ENCODE data around the gene DNAJA4. TPM values are rescaled to one million over a fixed set of nuclear protein-coding genes. Genes with fewer than 3 reads are reported as not detected.

Gene DNAJA4
- total RNA-seq, 1 donor from 2014 or later: 57.4 TPM

DNA sequence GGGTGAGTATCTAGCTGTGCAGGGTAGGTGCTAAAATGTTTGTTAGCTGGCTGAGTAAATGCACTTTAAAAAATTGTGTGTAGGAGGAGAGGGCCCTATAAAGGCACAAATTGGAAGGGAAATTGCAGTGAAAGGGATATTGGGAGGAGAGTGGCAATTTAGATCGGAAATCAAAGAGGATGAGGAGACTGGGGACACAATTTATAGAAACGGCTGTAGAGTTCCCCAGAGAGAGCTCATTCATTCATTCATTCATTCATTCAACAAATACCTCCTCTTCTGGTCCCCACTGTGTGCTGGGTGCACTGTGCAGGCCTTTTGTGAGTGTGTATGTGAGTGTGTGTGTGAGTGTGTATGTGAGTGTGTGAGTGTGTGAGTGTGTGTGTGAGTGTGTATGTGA is 2.4 kb downstream of the DNAJA4 start:
- Mint-ChIP-seq H3K4me1 (ENCODE audit: low read depth) (peaks cover 23% of the 10 kb centered on the region), H3K27ac (peak overlapping the region; percentile 16), H3K27me3 (ENCODE audit: low read depth) (no peaks in the 10 kb centered on the region), H3K4me3 (ENCODE audit: low read depth) (no peak overlapping the region), H3K36me3 (ENCODE audit: low read depth) (peaks cover 36% of the 10 kb centered on the region), H3K9me3 (no peaks in the 10 kb centered on the region)
- no peak for DNase-seq (ENCODE audit: low spot score)
- intact Hi-C loops (cut with micrococcal nuclease): no loop called here

DNA sequence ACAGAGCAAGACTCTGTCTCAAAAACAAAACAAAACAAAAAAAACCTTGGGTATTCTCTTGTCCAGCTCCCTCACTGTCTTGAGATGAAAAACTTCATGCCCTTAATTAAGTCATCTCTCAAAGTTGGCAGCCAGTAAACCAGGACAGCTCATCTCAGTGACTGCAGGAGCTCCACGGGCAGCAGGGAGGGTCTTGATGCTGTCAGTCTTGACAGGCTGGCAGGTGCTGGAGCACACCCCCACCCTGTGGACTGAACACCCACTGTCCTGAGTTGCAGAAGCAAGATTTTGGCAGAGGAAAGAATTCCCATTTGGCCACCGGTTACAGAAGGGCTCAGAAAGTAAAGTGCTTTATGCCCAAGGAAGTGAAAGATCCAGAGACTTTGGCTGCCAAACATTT is 8.0 kb downstream of the DNAJA4 start:
- no peak for DNase-seq (ENCODE audit: low spot score)
- Mint-ChIP-seq H3K4me3 (ENCODE audit: low read depth) (no peak overlapping the region), H3K4me1 (ENCODE audit: low read depth) (peaks cover 9% of the 10 kb centered on the region), H3K27me3 (ENCODE audit: low read depth) (no peaks in the 10 kb centered on the region), H3K27ac (no peak overlapping the region), H3K9me3 (no peaks in the 10 kb centered on the region), H3K36me3 (ENCODE audit: low read depth) (peaks cover 52% of the 10 kb centered on the region)
- intact Hi-C loops (cut with micrococcal nuclease): loop anchor here (10.0 kb wide), 1 partner anchor 222 kb away; no protein-coding TSS in a partner anchor

DNA sequence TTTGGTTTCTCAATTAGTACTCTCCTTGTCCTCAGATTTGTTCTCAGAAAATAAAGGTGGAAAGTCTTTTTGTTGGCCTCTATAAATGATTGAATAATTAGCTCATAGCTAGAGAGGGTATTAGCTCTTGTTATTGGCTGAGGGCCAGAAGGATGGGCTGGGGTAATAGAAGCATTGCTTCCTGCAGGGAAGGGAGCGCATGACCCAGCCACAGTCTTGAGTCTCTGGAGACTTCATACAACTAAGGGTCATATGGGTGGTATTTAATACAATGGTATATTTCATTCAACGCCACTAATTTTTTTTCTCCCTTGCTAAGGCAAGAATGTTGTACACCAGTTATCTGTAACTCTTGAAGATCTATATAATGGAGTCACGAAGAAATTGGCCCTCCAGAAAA is 8.4 kb downstream of the DNAJA4 start:
- Mint-ChIP-seq H3K27me3 (ENCODE audit: low read depth) (no peaks in the 10 kb centered on the region), H3K4me3 (ENCODE audit: low read depth) (no peak overlapping the region), H3K9me3 (no peaks in the 10 kb centered on the region), H3K27ac (no peak overlapping the region), H3K4me1 (ENCODE audit: low read depth) (peaks cover 7% of the 10 kb centered on the region), H3K36me3 (ENCODE audit: low read depth) (peaks cover 48% of the 10 kb centered on the region)
- DNase-seq (ENCODE audit: low spot score): no peak
- intact Hi-C loops (cut with micrococcal nuclease): loop anchor here (10.0 kb wide), 1 partner anchor 222 kb away; no protein-coding TSS in a partner anchor

DNA sequence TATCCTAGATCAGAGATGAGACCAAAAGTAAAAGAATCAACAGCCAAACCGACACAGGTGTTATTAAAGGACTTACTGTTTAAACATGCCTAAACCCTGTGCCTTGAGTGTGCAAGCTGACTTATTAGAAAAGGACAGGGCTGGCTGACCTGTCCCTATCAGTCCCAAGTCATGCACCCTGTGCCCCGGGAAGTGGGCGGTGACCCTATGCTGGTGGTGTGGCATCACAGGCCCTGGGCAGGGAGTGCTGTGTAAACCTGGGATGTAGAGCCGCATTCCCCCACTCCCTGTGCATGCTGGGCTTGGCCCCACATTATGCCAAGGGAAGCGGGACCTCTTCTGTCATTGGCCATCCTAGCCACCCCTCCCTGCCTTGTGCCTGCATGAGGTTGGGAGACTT is 10.6 kb downstream of the DNAJA4 start:
- Mint-ChIP-seq H3K36me3 (ENCODE audit: low read depth) (peaks cover 50% of the 10 kb centered on the region), H3K27me3 (ENCODE audit: low read depth) (no peaks in the 10 kb centered on the region), H3K4me3 (ENCODE audit: low read depth) (no peak overlapping the region), H3K4me1 (ENCODE audit: low read depth) (no peaks in the 10 kb centered on the region), H3K9me3 (no peaks in the 10 kb centered on the region), H3K27ac (no peak overlapping the region)
- no peak for DNase-seq (ENCODE audit: low spot score)
- intact Hi-C loops (cut with micrococcal nuclease): loop anchor here (10.0 kb wide), 1 partner anchor 220 kb away; no protein-coding TSS in a partner anchor

DNA sequence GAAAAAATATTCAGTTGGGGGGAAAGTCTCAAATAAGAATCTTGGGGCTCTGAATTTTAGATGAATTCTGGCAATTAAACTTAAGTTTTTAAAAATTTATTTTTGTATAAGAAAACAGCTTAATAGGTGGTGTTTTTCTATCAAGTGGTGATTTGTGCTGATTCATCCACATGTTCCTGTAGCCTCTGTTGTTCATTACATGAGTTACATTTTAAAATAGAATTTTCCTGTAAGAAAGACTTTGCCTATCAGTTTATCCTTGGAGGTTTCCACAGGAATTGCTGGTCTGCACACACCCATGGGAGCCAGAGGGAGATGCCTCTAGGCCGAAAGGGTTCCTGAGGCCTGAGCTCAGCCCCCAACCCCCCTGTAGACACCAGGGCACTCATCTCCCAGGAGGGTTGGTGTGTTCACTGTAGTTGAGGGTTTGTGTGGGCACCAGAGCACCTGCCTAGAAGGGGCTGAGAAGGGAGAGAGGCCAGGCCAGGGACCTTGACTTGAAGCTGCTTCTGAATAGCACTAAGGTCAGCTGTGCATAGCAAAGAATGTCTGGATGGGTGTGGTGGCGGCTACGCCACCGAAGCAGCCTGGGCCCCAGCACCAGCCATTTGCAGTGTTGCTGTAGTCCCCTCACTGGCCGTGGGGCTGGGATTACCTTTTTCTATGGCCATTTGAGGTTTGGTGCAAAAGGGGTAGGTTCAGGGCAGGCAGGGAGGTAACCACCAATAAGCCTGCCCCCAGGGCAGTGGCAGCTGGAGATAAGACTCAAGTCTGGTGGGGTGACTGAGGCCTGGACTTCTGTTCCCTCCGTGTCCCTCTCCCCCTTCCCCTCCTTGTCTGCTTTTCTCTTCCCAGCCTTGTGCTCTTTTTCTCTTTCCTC is 11.9 kb downstream of the DNAJA4 start:
- intact Hi-C loops (cut with micrococcal nuclease): loop anchor here (10.0 kb wide), 1 partner anchor 218 kb away; no protein-coding TSS in a partner anchor
- Mint-ChIP-seq H3K27ac (no peak overlapping the region), H3K4me3 (ENCODE audit: low read depth) (no peak overlapping the region), H3K9me3 (no peaks in the 10 kb centered on the region), H3K27me3 (ENCODE audit: low read depth) (no peaks in the 10 kb centered on the region), H3K4me1 (ENCODE audit: low read depth) (no peaks in the 10 kb centered on the region), H3K36me3 (ENCODE audit: low read depth) (peaks cover 55% of the 10 kb centered on the region)
- DNase-seq (ENCODE audit: low spot score): no peak

DNA sequence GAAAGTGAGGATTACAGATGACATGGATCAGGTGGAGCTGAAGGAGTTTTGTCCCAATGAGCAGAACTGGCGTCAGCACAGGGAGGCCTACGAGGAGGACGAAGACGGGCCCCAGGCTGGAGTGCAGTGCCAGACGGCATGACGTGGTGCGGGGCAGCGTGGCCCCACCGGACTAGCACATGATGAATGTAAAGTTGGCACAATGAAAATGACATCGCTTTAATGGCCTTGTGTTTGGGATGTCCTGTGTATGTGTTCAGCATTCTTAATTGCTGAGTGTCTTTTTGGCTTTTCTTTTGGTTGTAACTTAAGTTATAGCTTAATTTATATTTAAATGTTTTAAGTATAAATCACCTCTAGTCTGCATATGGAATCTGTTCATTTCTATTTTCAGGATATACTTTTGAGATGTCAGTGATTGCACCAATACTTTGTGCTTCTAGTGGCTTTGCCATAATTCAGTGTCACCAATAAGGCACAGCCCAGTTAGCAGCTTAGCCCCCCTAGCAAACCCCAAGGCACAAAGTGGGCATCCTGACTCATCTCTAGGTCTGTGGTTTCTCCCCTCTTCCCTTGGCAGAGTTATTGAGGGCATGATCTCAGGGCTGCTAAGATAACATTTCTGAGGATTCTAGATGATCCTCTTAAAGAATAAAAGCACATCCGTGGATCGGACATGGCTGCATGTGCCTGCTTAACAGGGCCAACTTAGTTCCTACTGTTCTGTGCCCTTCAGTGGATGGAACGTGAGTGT is 16.1 kb downstream of the DNAJA4 start:
- Mint-ChIP-seq H3K4me1 (ENCODE audit: low read depth) (no peaks in the 10 kb centered on the region), H3K36me3 (ENCODE audit: low read depth) (peaks cover 45% of the 10 kb centered on the region), H3K4me3 (ENCODE audit: low read depth) (no peak overlapping the region), H3K27me3 (ENCODE audit: low read depth) (no peaks in the 10 kb centered on the region), H3K27ac (no peak overlapping the region), H3K9me3 (no peaks in the 10 kb centered on the region)
- intact Hi-C loops (cut with micrococcal nuclease): no loop called here
- DNase-seq (ENCODE audit: low spot score): no peak

DNA sequence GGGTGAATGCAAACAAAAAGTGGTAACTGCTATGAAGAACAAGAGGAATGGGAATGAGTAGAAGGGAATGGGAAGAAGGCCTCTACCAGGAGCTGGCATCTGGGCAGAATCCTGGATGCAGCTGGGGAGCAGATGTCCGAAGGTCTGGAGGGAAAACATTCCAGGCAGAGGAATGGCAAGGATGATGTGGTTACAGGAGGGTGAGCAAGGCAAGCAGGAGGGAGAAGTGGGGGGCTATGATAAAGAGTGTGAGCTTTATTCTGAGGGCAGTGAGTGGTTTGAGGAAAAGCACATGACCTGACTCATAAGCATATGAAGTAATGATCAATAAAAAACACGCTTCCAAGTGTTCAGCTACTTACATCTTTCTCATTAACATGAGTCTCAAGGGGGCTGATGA is 18.0 kb downstream of the DNAJA4 start:
- Mint-ChIP-seq H3K9me3 (no peaks in the 10 kb centered on the region), H3K4me3 (ENCODE audit: low read depth) (no peak overlapping the region), H3K36me3 (ENCODE audit: low read depth) (peaks cover 57% of the 10 kb centered on the region), H3K4me1 (ENCODE audit: low read depth) (no peaks in the 10 kb centered on the region), H3K27ac (no peak overlapping the region), H3K27me3 (ENCODE audit: low read depth) (no peaks in the 10 kb centered on the region)
- no peak for DNase-seq (ENCODE audit: low spot score)
- intact Hi-C loops (cut with micrococcal nuclease): no loop called here

DNA sequence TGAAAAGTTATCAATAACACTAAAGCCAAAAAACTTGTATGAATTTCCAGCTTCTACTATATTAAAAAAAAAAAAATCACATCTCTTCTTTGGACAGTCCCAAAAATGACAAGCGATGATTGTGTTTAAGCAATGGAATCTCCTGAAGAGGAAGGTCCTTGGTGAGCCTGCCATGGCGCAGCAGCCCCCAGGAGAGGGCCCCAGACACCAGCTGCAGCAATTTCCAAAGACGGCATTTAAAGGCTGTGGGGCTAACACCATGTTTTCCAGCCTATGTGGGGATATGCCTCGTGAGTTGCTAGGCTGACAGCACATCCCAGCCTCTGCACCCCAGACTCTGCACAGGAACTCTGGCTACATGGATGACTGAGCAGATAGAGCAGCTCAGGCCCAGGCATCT is 20.4 kb downstream of the DNAJA4 start:
- Mint-ChIP-seq H3K36me3 (ENCODE audit: low read depth) (peaks cover 62% of the 10 kb centered on the region), H3K9me3 (no peaks in the 10 kb centered on the region), H3K27me3 (ENCODE audit: low read depth) (no peaks in the 10 kb centered on the region), H3K4me1 (ENCODE audit: low read depth) (no peaks in the 10 kb centered on the region), H3K27ac (no peak overlapping the region), H3K4me3 (ENCODE audit: low read depth) (no peak overlapping the region)
- no peak for DNase-seq (ENCODE audit: low spot score)
- intact Hi-C loops (cut with micrococcal nuclease): no loop called here

DNA sequence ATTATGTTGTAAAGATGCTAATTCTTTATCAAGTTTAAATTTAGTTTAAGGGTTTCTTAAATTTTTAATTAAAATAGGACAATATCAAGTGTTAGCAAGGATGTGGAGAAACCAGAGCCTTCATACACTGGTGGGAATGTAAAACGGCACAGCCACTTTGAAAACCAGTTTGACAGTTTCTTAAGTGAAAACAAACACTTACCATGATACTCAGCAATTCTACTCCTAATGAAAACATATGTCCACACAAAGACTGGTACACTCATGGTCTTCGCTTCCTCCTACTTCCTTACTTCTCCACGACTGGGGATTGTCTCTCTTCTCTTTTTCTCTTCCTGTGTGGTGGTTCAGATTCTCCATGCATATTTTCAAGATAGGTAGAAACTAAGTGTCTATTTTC is 25.9 kb downstream of the DNAJA4 start:
- no peaks in the 10 kb centered on the region for H3K27me3 Mint-ChIP-seq (ENCODE audit: low read depth)
- H3K36me3 Mint-ChIP-seq (ENCODE audit: low read depth): peaks cover 52% of the 10 kb centered on the region
- no peak overlapping the region for H3K27ac Mint-ChIP-seq

DNA sequence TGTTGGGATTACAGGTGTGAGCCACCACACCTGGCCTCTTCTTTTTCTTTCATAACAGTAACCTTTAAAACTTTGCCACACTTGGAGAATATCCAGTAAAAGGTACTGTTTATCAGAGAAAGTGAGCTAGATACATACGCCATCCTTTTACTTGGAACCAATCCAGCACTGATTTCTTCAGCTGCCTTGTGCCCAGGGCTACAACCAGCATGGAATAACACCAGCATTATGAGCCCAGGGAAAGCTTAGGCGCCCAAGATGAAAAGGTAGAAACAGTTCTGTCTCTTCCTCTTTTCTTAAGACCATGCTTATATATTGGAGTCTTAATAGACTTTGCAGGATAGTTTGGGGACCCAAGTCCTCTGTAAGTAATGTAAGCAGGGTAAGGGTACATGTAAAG is 26.7 kb downstream of the DNAJA4 start:
- no peak overlapping the region for H3K27ac Mint-ChIP-seq
- no peak for DNase-seq (ENCODE audit: low spot score)
- H3K9me3 Mint-ChIP-seq: no peaks in the 10 kb centered on the region
- H3K27me3 Mint-ChIP-seq (ENCODE audit: low read depth): no peaks in the 10 kb centered on the region
- no peak overlapping the region for H3K4me3 Mint-ChIP-seq (ENCODE audit: low read depth)
- intact Hi-C loops (cut with micrococcal nuclease): no loop called here
- peaks cover 49% of the 10 kb centered on the region for H3K36me3 Mint-ChIP-seq (ENCODE audit: low read depth)
- peaks cover 2% of the 10 kb centered on the region for H3K4me1 Mint-ChIP-seq (ENCODE audit: low read depth)

More for the DNA sequence above, 25.9 kb downstream of the DNAJA4 start:
- Mint-ChIP-seq H3K9me3 (no peaks in the 10 kb centered on the region), H3K4me1 (ENCODE audit: low read depth) (peaks cover 2% of the 10 kb centered on the region), H3K4me3 (ENCODE audit: low read depth) (no peak overlapping the region)
- no peak for DNase-seq (ENCODE audit: low spot score)
- intact Hi-C loops (cut with micrococcal nuclease): no loop called here

DNA sequence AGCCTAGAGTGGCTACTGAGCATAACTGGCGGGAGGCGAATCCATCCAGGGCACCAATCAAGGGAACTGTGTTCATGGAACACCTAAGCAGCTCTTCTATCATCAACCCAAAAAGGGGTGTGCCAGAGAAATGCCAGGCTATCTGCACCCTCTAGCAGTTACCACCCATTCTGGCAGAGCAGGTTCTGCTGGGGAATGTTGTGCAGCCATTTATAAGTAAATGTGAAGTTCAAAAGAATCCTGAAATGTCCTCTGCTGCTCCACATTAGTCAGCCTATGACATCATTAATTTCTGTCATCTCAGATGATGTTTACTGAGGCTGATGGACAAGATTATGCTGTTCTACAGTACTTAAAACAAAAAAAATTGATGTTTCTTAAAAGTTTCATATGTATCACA is 27.3 kb downstream of the DNAJA4 start:
- intact Hi-C loops (cut with micrococcal nuclease): no loop called here
- Mint-ChIP-seq H3K27me3 (ENCODE audit: low read depth) (no peaks in the 10 kb centered on the region), H3K4me3 (ENCODE audit: low read depth) (no peak overlapping the region), H3K9me3 (no peaks in the 10 kb centered on the region), H3K4me1 (ENCODE audit: low read depth) (peaks cover 2% of the 10 kb centered on the region), H3K27ac (no peak overlapping the region), H3K36me3 (ENCODE audit: low read depth) (peaks cover 43% of the 10 kb centered on the region)
- no peak for DNase-seq (ENCODE audit: low spot score)

DNA sequence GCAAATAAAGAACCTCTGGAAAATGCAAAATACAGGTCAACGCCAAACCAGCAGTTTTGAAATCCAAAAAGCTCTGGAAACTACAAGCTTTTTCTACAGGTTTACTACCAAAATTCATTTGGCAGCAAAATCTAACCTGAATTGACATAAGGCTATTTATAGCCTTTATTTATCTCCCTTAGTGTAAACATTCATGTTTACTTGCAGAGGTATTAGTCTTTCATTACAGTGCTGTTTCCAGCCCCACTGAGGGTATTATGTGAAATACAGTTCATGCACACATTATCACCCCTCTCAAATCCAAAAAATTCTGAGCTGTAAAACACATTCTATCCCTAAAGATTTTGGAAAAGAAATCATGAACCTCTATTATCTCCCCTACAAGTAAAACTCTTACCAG is 27.9 kb downstream of the DNAJA4 start:
- no peaks in the 10 kb centered on the region for H3K27me3 Mint-ChIP-seq (ENCODE audit: low read depth)
- no peak for DNase-seq (ENCODE audit: low spot score)
- H3K4me1 Mint-ChIP-seq (ENCODE audit: low read depth): peaks cover 5% of the 10 kb centered on the region
- H3K9me3 Mint-ChIP-seq: no peaks in the 10 kb centered on the region
- no peak overlapping the region for H3K4me3 Mint-ChIP-seq (ENCODE audit: low read depth)
- intact Hi-C loops (cut with micrococcal nuclease): no loop called here
- H3K36me3 Mint-ChIP-seq (ENCODE audit: low read depth): peaks cover 41% of the 10 kb centered on the region
- H3K27ac Mint-ChIP-seq: no peak overlapping the region

Data from activated T-helper 2 cell treated with anti-CD3 and anti-CD28 coated beads, Interferon-gamma antibody, Interleukin-2, Interleukin-4, amounts not matched to agents 10 μg/mL and 5 μg/mL and 100 μg/mL, durations not matched to agents 14 hours and 24 hours and 36 hours (primary cell).